Activated CD4-positive, CD25-positive, alpha-beta regulatory T cell treated with anti-CD3 and anti-CD28 coated beads, Interleukin-2, amount 50 U/mL, for 72 hours (primary cell): ENCODE results near the gene FAM114A2.
"Not testable (repeated sequence)": the region's sequence is repeated elsewhere in the genome, so short reads cannot be mapped to it uniquely, and the experiment has no call there.

Experiments
- DNase-seq: peaks from one replicate; pipeline ENCODE4 v3.0.0; 2021

Gene FAM114A2

DNA sequence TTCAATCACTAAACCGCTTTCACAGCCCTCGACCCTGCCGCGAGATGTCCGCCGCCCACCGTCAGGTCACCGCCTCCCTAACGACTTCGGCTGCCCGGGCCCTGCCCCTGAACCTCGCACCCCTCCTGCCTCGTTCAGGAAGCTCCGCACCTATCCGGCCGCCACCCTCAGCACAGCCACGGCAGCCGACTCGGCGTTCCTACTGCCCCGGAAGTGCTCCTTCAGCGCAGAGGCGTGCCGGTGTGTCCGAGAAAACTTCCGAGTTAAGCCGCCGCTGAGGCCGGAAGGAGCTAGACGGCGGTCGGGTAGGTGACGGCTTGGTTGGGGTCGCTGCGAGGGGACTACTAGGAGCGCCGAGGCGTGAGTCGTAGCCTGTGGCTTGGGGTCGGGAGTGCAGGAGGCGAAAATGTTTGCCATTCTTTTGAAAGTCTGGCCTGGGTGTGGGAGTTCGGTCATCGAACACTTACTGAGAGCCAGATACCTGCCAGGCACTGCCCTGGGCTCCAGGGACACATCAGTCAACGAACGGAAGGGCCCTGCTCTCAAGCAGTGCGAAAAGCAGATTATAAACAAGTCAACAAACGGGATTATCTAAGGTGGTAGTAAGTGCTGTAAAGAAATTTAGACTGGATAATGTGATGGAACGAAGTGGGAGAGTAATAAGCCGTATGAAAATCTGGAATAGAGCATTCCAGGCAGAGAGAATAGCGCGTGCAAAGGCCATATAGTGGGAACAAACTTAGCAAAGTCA is at the start of gene FAM114A2, which contains the start of gene MFAP3:
TSS of gene FAM114A2 (minus strand) at position 204 of the 751 bp plus-strand sequence. CDS start 3,957 bp downstream, outside the sequence.
TSS of gene MFAP3 (plus strand) at position 261 of the 751 bp plus-strand sequence. CDS start 10,756 bp downstream, outside the sequence.
- DNase-seq = peak; percentile 85

DNA sequence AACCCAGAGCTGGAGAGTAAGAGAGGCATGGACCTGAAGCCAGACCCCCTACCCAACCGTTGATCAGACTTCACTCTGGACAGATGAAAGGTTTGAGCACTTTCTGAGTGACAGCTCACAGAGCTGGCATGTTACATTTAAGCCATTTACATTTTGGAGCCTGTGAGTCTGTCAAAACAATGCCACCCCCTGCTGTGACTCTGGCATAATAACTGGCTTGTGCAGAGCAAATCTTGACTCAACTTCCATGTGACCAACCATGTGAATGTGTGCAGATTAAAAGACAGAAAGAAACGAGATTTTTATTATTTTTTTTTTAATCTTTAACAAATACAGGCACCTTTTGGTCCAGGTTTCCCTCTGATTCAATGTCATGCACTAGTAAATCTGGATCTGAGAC is 48.5 kb upstream of the FAM114A2 start:
- no peak for DNase-seq

DNA sequence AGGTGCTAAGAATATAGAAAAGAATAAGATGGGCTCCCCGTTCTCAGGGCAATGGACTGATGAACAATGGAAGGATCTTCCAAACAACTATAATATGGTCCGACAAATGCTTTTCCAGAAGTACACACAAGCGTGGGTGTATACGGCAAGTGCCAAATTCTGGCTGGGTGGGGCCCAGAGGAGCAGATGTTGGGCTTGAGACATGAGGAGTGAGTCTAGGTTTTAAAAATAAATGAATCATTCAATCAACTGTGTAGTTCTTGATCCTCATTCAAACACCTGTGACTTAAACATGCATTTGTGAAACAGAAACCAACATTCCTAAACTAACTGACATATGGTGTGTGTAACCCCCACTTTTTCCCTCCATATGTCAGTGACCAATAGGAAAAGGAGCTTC is 47.9 kb upstream of the FAM114A2 start:
- DNase-seq = no peak

DNA sequence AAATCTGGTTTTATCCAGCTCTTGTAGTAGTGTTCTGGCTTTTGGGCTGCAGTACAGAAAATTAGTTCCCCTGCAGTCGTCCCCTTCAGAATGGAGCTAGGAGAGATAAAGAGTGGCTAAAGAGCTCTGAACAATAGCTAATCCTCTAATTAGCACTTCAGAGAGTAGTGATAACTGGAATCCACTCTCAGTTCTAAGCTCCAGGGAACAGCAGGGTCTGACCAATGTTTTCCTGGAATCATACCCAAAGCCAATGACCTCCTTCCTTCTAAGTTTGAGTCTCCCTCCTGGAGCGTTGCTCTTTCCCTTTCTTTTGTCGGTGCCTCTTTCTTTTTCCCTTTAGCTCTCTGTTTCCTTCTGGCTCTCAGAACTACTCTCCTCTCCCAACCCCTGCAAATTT is 47.4 kb upstream of the FAM114A2 start:
- no peak for DNase-seq

DNA sequence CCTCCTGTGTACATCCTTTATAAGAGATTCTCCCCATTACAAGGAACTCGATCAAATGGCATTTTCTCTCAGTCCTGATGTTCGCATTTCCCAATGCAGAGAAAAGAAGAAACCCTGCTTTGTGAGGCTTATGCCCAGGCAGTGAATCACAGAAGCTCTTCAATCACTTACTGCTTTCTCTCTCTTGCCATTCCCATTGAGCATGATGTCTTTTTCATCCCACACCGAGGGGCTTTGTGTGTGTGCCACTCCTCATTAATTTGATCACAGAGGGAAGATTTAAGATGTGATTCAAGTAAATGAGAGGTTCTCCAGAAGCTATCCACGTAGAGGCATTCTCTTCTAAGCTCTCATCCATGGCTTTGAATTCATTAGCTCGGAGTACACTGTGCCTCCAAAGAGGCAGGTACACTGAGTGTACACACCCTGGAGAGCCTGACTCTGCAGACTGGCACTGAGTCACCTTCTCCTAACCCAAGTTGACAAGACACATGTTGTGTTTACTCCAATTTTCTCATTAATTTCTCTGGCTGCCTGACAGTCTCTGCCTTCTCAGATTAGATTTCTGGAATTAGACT is 45.4 kb upstream of the FAM114A2 start:
- DNase-seq = no peak

DNA sequence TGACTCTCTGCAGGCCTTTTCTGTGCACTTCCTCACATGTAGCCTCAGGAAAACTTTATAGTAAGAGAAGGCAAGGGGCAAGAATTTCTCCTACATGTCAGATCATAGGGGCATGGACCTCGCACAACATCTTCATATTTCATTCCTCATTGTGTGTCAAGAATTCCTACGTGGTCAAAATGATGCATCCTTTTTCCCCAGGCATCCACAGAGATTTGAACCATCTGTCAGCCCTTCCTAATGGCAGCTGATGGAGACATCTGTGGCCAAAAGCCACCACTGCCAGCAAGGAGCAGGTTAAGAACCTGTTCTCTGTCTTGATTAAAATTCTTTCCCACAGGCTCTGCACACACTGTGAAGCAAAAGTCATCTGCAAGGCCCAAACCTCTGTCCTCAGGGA is 42.5 kb upstream of the FAM114A2 start:
- no peak for DNase-seq

DNA sequence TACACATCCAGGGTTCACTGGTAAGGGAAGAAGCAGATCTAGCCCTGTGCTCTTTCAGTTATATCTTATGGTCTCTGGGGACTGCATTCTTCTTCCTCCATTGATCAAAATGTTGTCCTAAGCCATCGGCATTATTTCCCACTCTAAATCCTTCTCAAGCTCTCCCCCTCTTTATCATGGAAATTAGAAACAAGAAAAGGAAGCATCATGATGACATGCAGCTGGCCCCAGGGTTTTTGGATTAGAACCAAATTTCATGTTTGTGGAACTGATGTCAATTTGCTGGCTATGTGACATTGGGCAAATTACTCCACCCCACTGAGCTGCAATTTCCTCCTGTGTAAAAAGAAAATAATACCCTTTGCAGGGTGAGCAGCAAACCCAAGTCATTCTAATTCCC is 39.6 kb upstream of the FAM114A2 start:
- no peak for DNase-seq

DNA sequence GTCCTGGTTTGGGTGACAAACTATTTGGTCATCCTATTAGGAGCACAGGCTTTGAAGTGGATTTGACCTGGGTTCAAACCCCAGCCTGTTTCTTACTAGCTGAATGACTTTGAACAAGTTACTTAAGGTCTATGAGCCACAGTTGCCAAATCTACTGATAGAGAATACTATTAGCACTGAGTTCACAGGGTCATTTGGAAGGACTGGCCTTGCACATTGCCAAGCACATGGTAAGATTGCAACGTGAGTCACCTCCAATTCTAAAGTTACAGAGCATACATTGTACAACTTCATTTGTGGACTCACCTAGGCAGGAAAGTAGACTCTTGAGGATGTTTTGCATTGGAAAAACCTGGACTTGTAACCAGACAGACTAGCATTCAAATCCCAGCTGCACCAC is 39.0 kb upstream of the FAM114A2 start:
- DNase-seq = no peak

DNA sequence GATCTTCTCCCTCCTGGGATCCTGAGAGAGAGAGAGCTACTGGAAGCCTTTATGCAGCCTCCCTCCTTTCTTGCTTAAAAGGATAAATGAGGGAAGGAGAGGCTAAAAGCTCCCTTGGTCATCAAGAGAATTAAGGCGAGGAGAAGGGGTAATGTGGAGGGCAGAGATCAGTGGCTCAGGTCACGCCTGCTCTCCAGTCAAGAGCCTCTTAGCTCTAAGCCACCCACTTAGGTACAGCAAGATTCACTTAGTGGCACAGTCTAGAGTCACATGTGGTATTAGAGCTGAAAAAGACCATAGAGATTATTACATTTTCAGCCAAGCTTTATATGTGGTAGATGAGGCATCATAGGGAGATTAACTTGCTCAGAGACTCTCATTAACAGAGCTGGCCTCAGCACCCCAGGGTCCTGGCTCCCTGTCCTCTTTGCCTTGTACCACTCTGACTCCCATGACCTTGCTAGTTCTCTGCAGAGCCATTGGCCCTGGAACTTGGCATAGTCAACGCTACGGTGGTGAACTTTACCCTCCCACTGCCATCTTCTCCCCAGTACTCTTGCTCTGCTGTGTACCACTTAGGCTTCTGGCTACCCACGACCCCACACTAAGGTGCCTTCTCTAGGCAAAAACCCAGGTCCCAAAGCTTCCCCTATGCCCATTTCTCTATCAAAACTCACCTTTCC is 37.7 kb upstream of the FAM114A2 start:
- no peak for DNase-seq

DNA sequence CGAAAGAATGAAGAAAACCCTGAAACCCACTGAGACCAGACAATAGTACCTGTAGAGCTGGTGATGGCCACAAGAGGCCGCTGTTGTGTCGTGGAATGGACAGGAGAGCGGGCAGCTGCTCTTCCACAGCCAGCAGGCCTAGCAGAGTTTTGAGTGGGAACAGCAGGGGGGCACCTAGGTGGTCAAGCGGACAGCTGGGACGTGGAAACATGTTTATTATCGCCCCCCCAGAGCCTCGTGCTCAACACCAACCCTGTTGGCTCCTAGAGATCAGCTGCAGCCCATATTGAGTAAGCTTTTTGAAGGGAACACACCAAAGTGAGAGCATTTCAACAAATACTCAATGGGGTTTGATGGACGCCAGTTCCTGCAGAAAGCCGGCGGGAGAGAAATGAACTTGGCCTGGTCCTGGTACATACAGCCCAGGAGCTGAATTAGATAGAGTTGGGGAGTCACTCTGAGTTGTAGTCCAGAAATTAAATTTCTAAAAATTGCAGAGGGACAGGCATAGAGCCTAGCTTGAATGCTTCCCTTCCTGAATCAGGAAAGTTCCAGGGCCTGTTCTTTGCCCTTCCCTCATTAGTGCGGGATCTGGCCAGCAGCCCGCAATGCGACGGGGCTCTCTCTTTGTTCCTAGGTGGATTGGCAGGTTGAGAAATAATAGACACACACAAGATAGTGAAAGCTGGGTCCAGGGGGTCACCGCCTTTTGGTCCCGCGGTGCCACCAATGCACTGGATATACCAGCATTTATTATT is 33.9 kb upstream of the FAM114A2 start:
- peak; percentile 85 for DNase-seq

DNA sequence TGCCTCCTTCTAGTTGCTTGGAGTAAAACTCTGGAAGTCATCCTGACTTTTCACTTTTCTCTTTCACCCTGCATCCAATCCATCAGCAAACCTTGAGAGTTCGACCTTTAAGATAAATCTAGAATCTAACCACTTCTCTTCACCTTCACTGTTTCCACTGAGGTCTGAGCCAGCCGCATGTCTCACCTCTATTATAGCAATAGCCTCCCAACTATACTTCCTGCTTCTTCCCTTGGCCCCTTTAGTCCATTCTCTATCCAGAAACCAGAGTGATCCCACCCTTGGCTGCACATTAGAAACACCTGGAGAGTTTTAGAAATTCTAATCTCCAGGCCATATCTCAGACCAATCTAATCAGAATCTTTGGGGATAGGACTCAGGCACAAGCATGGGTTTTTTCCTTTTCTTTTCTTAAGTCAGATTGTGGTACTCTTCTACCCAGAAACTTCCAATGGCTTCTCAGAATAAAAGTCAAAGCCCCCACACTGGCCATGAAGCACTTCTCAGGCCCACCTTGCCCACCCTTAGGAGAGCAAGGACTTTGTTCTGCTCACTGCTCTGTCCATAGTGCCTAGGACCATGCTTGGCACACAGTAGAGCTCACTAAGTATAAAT is 33.2 kb upstream of the FAM114A2 start:
- DNase-seq = no peak

DNA sequence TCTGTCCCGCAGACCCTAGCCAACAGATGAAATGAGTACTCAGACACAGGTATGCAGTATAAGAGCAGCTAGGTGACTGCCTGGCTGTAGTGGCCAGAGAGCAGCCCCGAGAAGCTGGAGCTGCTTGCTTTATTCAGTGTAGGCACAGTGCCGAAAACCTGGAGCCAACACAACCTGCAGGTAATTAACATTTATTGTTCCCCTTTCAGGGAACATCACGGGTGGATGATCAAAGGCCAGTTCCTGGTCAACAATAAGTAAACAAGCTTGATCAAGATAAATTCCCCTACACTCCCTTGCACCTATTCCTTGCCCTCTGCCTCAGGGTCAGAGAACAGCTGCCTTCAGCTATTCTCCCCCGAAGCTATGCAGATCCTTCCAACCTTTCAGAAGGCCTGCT is 31.1 kb upstream of the FAM114A2 start:
- not testable (repeated sequence) for DNase-seq

DNA sequence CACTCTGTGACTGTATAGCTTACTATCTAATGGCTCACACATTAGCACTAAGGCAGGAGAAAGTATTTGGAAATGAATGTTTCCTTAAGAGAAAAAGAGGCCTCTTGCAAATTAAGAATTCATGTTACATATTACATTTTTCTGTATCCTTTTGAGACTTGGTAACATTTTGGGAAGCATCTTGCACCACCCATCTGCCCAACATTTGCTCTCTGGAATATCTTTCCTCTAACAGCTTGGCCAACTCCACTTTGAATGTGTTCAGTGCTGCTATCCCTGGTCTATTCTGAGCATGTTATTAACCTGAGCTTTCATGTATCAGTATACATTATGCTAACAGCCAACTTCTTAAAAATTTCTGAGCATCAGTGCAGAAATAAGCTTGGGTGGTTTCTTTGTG is 27.3 kb upstream of the FAM114A2 start:
- DNase-seq = no peak

DNA sequence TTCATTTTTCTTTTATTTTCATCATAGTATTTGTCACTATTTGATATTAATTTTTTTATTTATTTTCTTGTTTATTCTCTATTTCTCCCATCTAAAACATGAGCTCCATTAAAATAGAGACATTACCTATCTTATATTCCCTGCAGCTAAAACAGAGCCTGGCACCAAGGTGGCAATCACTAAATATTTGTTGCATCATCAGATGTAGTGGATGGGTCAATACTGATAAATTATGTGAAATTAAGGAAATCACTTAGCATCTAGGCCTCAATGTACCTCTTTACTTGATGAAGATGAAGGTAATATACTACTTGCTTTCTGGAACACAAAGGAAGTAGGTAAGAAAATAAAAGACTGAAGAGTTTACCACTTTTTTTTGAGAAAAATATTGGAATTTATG is 24.7 kb upstream of the FAM114A2 start:
- DNase-seq = no peak

DNA sequence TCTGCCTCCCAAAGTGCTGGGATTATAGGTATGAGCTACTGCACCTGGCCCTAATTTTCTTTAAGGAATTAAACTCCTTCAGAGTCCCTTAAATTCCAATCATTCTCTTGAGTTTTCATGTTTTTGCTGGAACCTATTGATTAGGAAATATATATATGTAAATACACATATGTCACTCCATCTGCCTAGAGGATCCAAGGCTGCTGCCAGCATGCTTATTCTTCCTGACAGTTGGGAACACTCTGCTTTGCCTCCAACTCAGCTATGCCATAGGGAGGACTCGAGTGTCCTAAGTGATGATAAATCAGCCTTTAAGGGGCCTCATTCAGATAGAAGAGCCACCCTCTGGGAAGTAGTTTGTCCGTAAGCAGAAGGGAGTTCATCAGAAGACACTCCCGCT is 21.9 kb upstream of the FAM114A2 start:
- DNase-seq = no peak

DNA sequence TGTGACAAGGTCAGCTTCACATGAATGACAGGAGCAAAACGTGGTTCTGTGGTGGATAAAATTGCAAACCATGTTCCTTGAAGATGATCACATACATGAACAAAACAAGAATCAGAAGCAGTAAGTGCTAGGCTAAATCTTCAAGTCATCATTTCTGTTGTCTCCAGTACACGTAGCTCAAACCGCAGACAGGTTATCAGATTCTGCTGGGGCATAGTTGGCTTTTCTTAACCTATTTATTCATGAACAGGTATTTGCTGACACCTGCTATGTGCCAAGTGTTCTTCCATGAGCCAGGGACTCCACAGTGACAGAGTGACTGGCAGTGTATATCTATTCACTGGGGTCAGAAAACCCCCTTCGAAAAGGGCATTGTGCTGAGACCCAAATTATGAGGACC is 20.9 kb upstream of the FAM114A2 start:
- no peak for DNase-seq

DNA sequence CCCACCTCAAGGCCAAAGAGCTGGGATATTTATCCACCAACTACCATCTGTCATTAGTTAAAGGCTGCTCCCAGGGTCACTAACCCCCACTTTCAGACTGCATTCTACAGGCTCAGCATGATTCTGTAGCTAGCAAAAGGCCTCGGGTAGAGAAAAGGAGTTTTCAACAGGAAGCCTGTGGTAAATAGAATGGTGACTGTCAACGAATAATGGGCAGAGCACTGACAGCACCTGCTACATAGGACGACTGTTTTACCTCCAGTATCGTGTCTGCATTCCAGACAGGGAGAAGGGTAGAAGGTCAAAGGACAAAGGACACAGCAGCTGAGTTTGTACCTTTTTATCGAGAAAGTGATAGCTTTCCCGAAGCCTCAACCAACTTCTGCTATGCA is 20.3 kb upstream of the FAM114A2 start:
- no peak for DNase-seq

DNA sequence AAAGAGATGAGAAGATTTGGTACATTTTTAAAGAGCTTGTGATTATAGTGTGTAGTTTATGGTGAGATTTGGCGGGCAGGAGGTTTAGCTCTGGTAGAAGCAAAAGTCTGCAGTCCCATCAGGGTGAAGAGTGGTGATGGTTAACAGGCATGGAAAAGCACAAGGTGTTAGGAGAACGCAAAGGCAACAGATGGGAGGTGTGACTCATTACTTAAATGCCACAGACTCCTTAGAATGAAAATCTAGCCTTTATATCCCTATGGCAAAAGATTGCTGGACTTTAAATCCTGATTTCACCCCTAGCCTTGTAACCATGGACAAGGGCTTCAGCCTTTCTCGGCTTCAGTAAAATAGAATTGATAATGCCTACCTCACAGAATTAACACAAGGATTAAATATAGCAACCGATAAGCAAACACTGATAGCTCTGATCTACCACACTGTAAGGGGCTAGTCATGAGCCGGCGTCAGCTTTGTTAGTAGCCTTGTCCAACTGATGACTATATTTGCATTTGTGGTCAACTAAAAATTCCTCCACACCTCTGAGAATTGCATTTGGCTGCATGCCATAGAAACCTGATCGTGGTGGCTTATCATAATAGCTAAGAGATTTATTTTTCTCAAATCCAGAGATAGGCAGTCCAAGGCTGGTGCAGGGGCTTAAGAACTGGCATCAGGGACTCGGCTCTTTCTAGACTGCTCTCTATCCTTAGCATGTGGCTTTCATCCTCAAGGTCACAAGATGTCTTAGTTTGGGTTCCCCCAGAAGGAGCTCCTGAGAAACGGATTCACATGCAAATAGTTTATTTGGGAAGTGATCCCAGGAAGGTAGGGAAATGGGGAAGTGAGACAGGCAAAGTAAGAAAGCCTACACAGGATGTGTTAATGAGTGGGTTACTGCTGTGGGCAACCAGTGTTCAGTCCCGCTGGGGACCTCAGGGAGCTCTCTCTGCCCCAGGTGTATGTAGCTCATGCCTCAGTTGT is 19.6 kb upstream of the FAM114A2 start:
- DNase-seq = no peak

DNA sequence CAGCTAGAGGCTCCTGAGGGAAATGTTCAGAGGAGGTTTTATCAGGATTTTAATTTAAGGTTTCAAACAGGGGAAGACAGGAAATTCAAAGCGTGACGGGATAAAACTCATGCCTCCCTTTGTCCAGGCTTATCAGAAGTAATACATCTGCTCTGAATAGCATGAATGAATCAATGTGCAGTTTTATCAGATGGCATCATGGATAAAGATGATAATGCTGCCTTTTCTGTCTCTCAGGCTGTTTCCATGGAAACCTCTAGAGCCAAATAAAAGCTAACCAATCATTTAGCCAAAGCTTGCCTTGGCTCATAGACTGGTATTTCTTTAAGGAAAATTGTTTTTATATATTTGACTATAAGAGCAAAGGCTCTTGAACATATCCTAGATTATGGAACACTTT is 16.5 kb upstream of the FAM114A2 start:
- no peak for DNase-seq

DNA sequence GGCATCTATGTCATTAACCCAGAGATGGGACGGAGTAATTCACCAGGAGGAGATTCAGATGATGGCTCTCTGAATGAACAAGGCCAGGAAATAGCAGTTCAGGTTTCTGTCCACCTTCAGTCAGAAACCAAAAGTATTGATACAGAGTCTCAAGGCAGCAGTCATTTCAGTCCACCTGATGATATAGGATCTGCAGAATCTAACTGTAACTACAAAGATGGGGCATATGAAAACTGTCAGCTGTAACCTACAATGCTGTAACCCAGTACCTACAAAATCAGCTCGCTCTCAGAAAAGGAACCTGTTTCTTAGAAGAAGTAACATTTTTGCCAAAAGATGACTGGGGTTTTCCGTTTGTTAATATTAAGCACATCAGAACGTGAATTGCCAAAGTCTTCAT is 14.8 kb upstream of the FAM114A2 start:
- no peak for DNase-seq

DNA sequence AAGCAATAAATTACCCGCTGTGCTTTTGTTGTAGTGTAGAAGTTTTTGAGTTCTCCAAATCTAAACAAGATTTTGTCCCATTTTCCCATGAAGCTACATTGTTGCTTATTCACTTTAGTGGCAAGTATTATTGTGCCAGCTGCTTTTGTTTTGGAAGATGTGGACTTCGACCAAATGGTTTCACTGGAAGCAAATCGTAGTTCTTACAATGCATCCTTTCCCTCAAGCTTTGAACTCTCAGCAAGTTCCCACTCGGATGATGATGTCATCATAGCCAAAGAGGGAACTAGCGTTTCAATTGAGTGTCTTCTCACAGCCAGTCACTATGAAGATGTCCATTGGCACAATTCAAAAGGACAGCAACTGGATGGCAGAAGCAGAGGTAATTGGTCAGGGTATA is 10.9 kb upstream of the FAM114A2 start:
- no peak for DNase-seq

DNA sequence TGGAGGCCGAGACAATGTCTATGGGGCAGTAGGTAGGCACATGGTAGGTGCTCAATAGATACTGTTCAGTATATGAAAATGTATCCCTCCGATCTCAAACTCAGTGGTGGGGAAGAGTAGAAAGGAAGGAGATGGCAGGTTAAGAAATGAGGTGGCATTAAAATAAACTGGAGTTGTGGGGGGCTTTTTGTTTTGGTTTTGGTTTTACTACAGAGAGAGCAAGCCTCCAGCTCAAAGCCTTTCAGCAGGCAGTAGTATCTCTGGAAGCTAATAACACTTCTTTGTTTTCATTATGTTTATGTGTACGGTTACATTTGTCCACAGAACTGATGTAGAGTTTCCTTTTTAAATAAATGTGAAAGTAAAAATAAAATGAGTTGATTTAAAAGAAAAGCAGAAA is 8.6 kb upstream of the FAM114A2 start:
- no peak for DNase-seq
